Caco-2 (cell line): ENCODE data around the gene WWOX. TPM values are rescaled to one million over a fixed set of nuclear protein-coding genes. Genes with fewer than 3 reads are reported as not detected.

ENCODE experiments used
- BruUV-seq: library from RNA; stranded (reverse); fragments of 400-500 nt; replicated peaks from 2 replicates; lab custom pipeline; 2021; lab: Mats Ljungman, UMichigan
- CTCF ChIA-PET: fragments of 300-600 bp; sonication (Branson Sonifier 250); formaldehyde crosslinking; loops from one replicate; lab custom pipeline; 2022; ENCODE audit warnings: antibody characterized with exemption; lab: Charles Lee
- POLR2A ChIA-PET: fragments of 300-600 bp; sonication (Branson Sonifier 250); formaldehyde crosslinking; loops from one replicate; lab custom pipeline; 2022; ENCODE audit warnings: antibody characterized with exemption; lab: Charles Lee
- DNase-seq, 2 experiments: peaks; one replicate each; pipeline versions ENCODE4 v3.0.0 to v3.0.0-alpha.2; 2020 to 2022
- H3K27me3 ChIP-seq: replicated peaks from 2 replicates; pipeline ENCODE4 v1.6.0; 2011; ENCODE audit warnings: low read length; ENCODE audit not compliant: control insufficient read depth, insufficient read depth
- H3K36me3 ChIP-seq: 2 replicates; pipeline ENCODE4 v1.5.1; 2011; ENCODE audit warnings: low read length; ENCODE audit not compliant: control insufficient read depth, insufficient read depth
- H3K4me1 ChIP-seq: fragments of 250-450 bp; sonication (Bioruptor Pico); 2 replicates; pipeline ENCODE4 v1.5.1; 2020; ENCODE audit warnings: mild to moderate bottlenecking
- H3K4me3 ChIP-seq: 2 replicates; pipeline ENCODE4 v1.5.1; 2011; ENCODE audit warnings: low read depth, mild to moderate bottlenecking, control low read depth, low read length
- H3K9me3 ChIP-seq: fragments of 250-450 bp; sonication (Bioruptor Pico); 2 replicates; pipeline ENCODE4 v1.5.1; 2020; ENCODE audit warnings: mild to moderate bottlenecking, moderate library complexity
- H3K27ac Mint-ChIP-seq: one replicate; pipeline ENCODE4 v1.8.0; 2022; ENCODE audit warnings: mixed read lengths; ENCODE audit not compliant: unreplicated experiment
- H3K27me3 Mint-ChIP-seq: one replicate; pipeline ENCODE4 v1.8.0; 2022; ENCODE audit warnings: mixed read lengths; ENCODE audit not compliant: insufficient read depth, unreplicated experiment
- H3K36me3 Mint-ChIP-seq: one replicate; pipeline ENCODE4 v1.8.0; 2022; ENCODE audit warnings: mild to moderate bottlenecking, mixed read lengths; ENCODE audit not compliant: insufficient read depth, unreplicated experiment
- H3K4me1 Mint-ChIP-seq: one replicate; pipeline ENCODE4 v1.8.0; 2022; ENCODE audit warnings: low read depth, mixed read lengths; ENCODE audit not compliant: unreplicated experiment
- H3K4me3 Mint-ChIP-seq: one replicate; pipeline ENCODE4 v1.8.0; 2022; ENCODE audit warnings: mild to moderate bottlenecking, moderate library complexity, mixed read lengths; ENCODE audit not compliant: unreplicated experiment
- H3K9me3 Mint-ChIP-seq: one replicate; pipeline ENCODE4 v1.8.0; 2022; ENCODE audit warnings: mixed read lengths; ENCODE audit not compliant: unreplicated experiment
- CTCF ChIP-seq, 2 experiments: fragments of 200-600 bp in 1 of 2; IDR thresholded peaks; 1 replicate in 1 of 2; 2 replicates in 1 of 2; pipeline versions ENCODE4 v1.5.1 to v1.8.0; 2011 to 2022; ENCODE audit warnings: antibody characterized with exemption in 1 of 2, control low read depth in 1 of 2, inconsistent platforms in 1 of 2, low read depth in 1 of 2, low read length in 1 of 2, mild to moderate bottlenecking in 1 of 2, moderate library complexity in 1 of 2; ENCODE audit not compliant: insufficient read depth in 1 of 2, severe bottlenecking in 1 of 2, unreplicated experiment in 1 of 2
- intact Hi-C: fragments of 100-400 bp; cut with micrococcal nuclease; formaldehyde crosslinking; loops from one replicate; pipeline ENCODE4 v1.10.0; 2022; ENCODE audit not compliant: unreplicated experiment
- total RNA-seq: library from RNA; stranded (reverse); gene quantifications from 2 replicates; pipeline ENCODE4 v1.2.3, GENCODE V29; 2022

The WWOX gene
- total RNA-seq, 1 experiment from 2014 or later = 45.0 TPM

GRCh38 chr16:78830599-78830998 is 731.1 kb downstream of the WWOX start:
- Histone ChIP-seq H3K4me3 (no peak overlapping the region), H3K9me3 (no peaks in the 10 kb centered on the region), H3K36me3 (no peaks in the 10 kb centered on the region), H3K4me1 (no peaks in the 10 kb centered on the region), H3K27me3 (no peaks in the 10 kb centered on the region)
- Mint-ChIP-seq H3K36me3 (no peaks in the 10 kb centered on the region), H3K4me1 (no peaks in the 10 kb centered on the region), H3K27me3 (no peaks in the 10 kb centered on the region), H3K27ac (no peak overlapping the region), H3K9me3 (no peaks in the 10 kb centered on the region), H3K4me3 (no peak overlapping the region)
- no peak for DNase-seq
- ChIA-PET CTCF (no interaction called here), POLR2A (no interaction called here)
- intact Hi-C loops = no loop called here
- TF ChIP-seq CTCF (IDR thresholded peaks at IDR 0.05; ENCODE audit: insufficient read depth in 1 of 2, low read depth in 1 of 2, low read length in 1 of 2, severe bottlenecking in 1 of 2, unreplicated experiment in 1 of 2) = no peak
- BruUV-seq = no TSS peak

GRCh38 chr16:78832100-78832499 is 732.6 kb downstream of the WWOX start:
- H3K27me3 Mint-ChIP-seq = no peaks in the 10 kb centered on the region
- DNase-seq = no peak
- no peaks in the 10 kb centered on the region for H3K4me1 Mint-ChIP-seq

GRCh38 chr16:78836802-78837491 is 737.5 kb downstream of the WWOX start:
- no peak for DNase-seq
- H3K4me3 Mint-ChIP-seq = no peak overlapping the region

More at GRCh38 chr16:78832100-78832499, 732.6 kb downstream of the WWOX start:
- no peaks in the 10 kb centered on the region for H3K9me3 ChIP-seq
- intact Hi-C loops = no loop called here
- H3K4me3 ChIP-seq = no peak overlapping the region
- ChIA-PET CTCF (no interaction called here), POLR2A (no interaction called here)
- H3K36me3 ChIP-seq = no peaks in the 10 kb centered on the region
- no TSS peak for BruUV-seq
- no peaks in the 10 kb centered on the region for H3K27me3 ChIP-seq
- no peaks in the 10 kb centered on the region for H3K9me3 Mint-ChIP-seq
- no peak overlapping the region for H3K27ac Mint-ChIP-seq
- TF ChIP-seq CTCF (IDR thresholded peaks at IDR 0.05; ENCODE audit: insufficient read depth in 1 of 2, low read depth in 1 of 2, low read length in 1 of 2, severe bottlenecking in 1 of 2, unreplicated experiment in 1 of 2) = no peak
- no peak overlapping the region for H3K4me3 Mint-ChIP-seq
- H3K36me3 Mint-ChIP-seq = no peaks in the 10 kb centered on the region
- no peaks in the 10 kb centered on the region for H3K4me1 ChIP-seq

More at GRCh38 chr16:78836802-78837491, 737.5 kb downstream of the WWOX start:
- Histone ChIP-seq H3K4me1 (no peaks in the 10 kb centered on the region), H3K27me3 (no peaks in the 10 kb centered on the region), H3K36me3 (no peaks in the 10 kb centered on the region), H3K4me3 (no peak overlapping the region), H3K9me3 (no peaks in the 10 kb centered on the region)
- no peaks in the 10 kb centered on the region for H3K36me3 Mint-ChIP-seq
- CTCF ChIA-PET = no interaction called here
- intact Hi-C loops = no loop called here
- BruUV-seq = no TSS peak
- POLR2A ChIA-PET = no interaction called here
- H3K9me3 Mint-ChIP-seq = no peaks in the 10 kb centered on the region
- no peak overlapping the region for H3K27ac Mint-ChIP-seq
- no peak for TF ChIP-seq CTCF (IDR thresholded peaks at IDR 0.05; ENCODE audit: insufficient read depth in 1 of 2, low read depth in 1 of 2, low read length in 1 of 2, severe bottlenecking in 1 of 2, unreplicated experiment in 1 of 2)
- no peaks in the 10 kb centered on the region for H3K4me1 Mint-ChIP-seq
- H3K27me3 Mint-ChIP-seq = no peaks in the 10 kb centered on the region
